ENCODE results near the gene EEF1AKMT2.

DNA sequence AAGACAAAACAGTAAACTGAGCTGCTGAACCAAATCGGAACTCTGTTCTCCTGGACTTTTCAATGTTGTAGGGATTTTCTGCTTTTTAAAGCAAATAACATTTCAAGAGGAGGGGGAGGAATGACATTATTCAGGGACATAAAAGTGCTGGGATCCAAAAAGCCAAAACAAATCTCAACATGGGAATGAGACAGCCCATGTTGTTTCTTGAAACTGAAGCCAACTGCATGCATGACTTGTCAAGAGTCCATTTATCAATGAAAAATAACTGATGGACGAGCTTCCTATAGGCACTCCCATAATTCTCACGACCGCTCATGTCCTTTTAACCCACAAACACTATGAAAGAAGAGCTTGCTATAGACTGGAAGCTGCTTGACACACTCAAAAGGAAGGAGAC lies 75.3 kb downstream of the EEF1AKMT2 start:
- TF ChIP-seq CTCF (IDR thresholded peaks at IDR 0.05) = no peak
- no peak for TF ChIP-seq ZFX (IDR thresholded peaks at IDR 0.05; ENCODE audit: borderline replicate concordance)
